ENCODE measurements around the gene FXYD3. TPM values are rescaled to one million over a fixed set of nuclear protein-coding genes. Genes with fewer than 3 reads are reported as not detected.

FXYD3 gene
- total RNA-seq, 6 experiments from 2014 or later: not detected

DNA sequence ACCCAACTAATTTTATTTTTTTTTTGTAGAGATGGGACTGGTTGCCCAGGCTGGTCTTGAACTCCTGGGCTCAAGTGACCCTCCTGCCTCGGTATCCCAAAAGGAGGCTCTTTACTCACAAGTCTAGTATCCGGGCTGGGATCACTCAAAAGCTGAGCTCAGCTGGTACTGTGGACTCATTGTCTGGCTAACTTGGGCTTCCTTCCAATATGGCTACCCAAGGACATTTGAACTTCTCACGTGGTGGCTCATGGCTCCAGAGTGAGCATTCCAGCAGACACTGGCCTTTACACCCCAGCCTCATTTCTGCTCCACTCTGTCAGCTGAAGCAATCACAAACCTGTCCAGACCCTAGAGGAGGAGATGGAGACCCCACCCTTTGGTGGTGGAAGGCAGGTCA, 45.2 kb upstream of the FXYD3 start:
- Mint-ChIP-seq H3K9me3 (peaks cover 4% of the 10 kb centered on the region; the same call in 1 of the 2 replicates), H3K27me3 (ENCODE audit: insufficient read depth) (peaks cover 5% of the 10 kb centered on the region), H3K4me3 (no peak overlapping the region), H3K36me3 (ENCODE audit: low read depth) (peaks cover 6% of the 10 kb centered on the region; the same call in 1 of the 2 replicates), H3K4me1 (ENCODE audit: low read depth) (peaks cover 19% of the 10 kb centered on the region), H3K27ac (no peak overlapping the region)
- TF ChIP-seq, protein P1, sequence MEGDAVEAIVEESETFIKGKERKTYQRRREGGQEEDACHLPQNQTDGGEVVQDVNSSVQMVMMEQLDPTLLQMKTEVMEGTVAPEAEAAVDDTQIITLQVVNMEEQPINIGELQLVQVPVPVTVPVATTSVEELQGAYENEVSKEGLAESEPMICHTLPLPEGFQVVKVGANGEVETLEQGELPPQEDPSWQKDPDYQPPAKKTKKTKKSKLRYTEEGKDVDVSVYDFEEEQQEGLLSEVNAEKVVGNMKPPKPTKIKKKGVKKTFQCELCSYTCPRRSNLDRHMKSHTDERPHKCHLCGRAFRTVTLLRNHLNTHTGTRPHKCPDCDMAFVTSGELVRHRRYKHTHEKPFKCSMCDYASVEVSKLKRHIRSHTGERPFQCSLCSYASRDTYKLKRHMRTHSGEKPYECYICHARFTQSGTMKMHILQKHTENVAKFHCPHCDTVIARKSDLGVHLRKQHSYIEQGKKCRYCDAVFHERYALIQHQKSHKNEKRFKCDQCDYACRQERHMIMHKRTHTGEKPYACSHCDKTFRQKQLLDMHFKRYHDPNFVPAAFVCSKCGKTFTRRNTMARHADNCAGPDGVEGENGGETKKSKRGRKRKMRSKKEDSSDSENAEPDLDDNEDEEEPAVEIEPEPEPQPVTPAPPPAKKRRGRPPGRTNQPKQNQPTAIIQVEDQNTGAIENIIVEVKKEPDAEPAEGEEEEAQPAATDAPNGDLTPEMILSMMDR (IDR thresholded peaks at IDR 0.05): no peak
- no peak for DNase-seq

DNA sequence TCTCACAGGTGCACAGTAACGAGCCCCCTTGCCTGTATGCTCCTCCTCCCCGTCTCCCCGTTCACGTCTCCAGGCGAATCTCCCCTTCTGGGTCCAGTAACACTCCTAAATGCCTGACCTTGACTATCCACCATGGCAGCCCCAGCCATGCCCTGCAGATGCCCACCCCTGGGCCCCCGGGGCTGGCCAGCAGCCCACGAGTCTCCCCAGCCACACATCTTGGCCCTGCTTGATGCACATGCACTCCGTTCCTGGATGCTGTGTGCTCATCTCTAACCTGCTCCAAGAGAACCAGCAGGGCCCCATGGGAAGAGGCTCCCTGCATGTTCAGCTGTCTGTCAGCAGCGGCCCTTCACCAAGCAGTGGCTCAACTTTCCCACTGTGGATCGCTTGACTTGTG, 42.1 kb upstream of the FXYD3 start:
- TF ChIP-seq, protein P1 (IDR thresholded peaks at IDR 0.05): no peak
- no peak for DNase-seq
- peaks cover 4% of the 10 kb centered on the region; the same call in 1 of the 2 replicates for H3K9me3 Mint-ChIP-seq
- peaks cover 13% of the 10 kb centered on the region for H3K4me1 Mint-ChIP-seq (ENCODE audit: low read depth)
- H3K4me3 Mint-ChIP-seq: no peak overlapping the region
- no peak overlapping the region for H3K27ac Mint-ChIP-seq
- H3K36me3 Mint-ChIP-seq (ENCODE audit: low read depth): peaks cover 6% of the 10 kb centered on the region; the same call in 1 of the 2 replicates
- peaks cover 18% of the 10 kb centered on the region for H3K27me3 Mint-ChIP-seq (ENCODE audit: insufficient read depth)

DNA sequence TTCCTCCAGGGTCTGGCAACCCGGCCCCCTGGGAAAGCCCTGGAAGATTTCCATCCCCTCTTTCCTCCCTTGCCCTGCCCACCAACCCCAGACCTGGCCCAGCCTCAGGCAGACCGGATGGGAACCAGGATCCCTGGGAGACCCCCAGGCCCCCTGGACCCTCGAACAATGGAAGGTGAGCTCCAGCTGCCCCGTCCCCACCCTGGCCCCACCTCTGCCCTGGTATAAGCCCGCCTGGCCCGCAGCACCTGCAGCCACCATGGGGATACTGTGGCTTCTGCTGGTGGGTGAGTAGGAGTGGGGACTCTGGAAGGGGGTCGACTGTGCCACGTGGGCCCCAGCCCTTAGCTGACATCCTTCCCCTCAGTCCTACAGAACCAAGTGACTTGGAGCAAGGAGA, 41.7 kb upstream of the FXYD3 start:
- no peak for DNase-seq
- no peak overlapping the region for H3K4me3 Mint-ChIP-seq
- H3K9me3 Mint-ChIP-seq: peaks cover 4% of the 10 kb centered on the region; the same call in 1 of the 2 replicates
- peaks cover 6% of the 10 kb centered on the region; the same call in 1 of the 2 replicates for H3K36me3 Mint-ChIP-seq (ENCODE audit: low read depth)
- H3K27ac Mint-ChIP-seq: no peak overlapping the region
- peaks cover 9% of the 10 kb centered on the region; the same call in 1 of the 2 replicates for H3K4me1 Mint-ChIP-seq (ENCODE audit: low read depth)
- H3K27me3 Mint-ChIP-seq (ENCODE audit: insufficient read depth): peaks cover 16% of the 10 kb centered on the region
- TF ChIP-seq, protein P1 (IDR thresholded peaks at IDR 0.05): no peak

DNA sequence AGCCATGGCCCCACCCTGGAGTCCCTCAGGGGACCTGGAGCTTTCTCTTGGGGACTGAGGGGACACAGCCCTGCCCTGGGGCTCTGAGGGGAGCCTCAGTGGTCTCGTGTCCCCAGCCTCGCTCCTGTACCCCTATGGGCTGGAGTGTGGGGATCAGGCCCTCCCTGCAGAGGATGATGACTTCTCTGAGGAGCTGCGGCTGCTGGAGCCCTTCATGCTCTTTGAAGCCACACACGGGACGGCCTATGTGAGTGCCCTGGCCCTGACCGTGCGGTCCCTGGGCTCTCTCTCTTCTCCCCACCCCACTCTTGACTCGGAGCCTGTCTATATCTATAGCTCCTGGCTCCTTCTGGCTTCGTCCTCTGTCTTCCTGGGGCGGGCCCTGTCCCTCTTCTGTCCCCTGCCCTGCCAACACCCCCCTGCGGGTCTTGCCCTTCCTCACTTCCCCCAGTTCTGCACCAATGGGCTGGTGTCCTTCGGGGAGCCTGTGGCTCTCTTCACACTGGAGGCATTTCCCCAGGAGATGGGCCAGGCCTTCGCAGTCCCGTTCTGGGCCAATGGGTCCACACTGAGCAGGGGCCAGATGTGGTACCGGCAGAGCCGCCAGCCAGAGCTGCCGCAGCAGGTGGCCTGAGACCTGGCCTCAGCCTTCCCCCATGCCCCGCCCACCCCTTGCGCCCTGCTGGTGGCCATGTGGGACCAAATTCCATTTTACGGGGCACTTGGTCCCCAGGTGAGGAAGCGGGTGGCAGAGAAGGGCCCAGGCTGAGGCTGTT, 41.0 kb upstream of the FXYD3 start:
- Mint-ChIP-seq H3K9me3 (peaks cover 4% of the 10 kb centered on the region; the same call in 1 of the 2 replicates), H3K27me3 (ENCODE audit: insufficient read depth) (peaks cover 15% of the 10 kb centered on the region), H3K36me3 (ENCODE audit: low read depth) (peaks cover 6% of the 10 kb centered on the region; the same call in 1 of the 2 replicates), H3K27ac (no peak overlapping the region), H3K4me1 (ENCODE audit: low read depth) (peaks cover 2% of the 10 kb centered on the region; the same call in 1 of the 2 replicates), H3K4me3 (no peak overlapping the region)
- no peak for DNase-seq
- TF ChIP-seq, protein P1 (IDR thresholded peaks at IDR 0.05): no peak

DNA sequence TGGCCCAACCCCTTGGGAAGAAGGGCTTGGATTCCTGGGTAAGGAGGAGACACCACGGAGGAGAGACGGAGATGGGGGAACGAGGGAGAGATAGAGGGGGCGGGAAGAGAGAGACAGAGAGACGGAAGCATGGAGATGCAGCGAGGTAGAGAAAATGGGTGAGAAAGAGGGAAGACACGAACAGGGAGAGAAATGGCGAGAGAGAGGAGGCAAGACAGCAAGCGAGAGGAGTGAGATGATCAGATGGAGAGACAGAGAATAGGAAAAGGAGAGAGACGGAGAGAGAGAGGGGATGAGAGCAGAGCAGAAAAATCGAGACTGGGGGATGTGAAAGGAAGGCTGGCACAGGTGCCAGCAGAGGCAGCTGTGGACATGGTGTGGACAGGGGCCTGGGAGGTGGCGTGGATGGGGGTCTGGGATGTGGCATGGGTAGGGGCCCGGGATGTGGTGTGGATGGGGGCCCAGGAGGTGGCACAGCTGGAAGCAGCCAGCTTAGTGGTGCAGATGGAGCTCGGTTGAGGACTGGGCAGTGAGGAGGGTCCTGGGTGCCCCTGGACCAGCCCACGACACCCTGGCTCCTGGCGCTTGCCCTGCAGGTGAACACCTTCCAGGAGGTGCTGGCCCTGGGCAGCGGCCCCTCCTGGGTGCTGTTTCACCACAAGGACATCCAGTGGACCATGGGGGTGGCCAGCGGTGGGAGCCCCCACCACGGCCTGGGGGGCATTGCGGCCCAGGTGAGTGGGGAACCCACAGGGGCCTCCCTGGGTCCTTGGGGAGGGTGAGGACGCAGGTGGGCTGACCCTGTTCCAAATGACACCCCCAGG, 40.2 kb upstream of the FXYD3 start:
- no peak for DNase-seq
- peaks cover 16% of the 10 kb centered on the region for H3K27me3 Mint-ChIP-seq (ENCODE audit: insufficient read depth)
- TF ChIP-seq, protein P1 (IDR thresholded peaks at IDR 0.05): no peak
- H3K27ac Mint-ChIP-seq: no peak overlapping the region
- no peak overlapping the region for H3K4me3 Mint-ChIP-seq
- H3K36me3 Mint-ChIP-seq (ENCODE audit: low read depth): peaks cover 3% of the 10 kb centered on the region; the same call in 1 of the 2 replicates
- H3K9me3 Mint-ChIP-seq: no peaks in the 10 kb centered on the region
- H3K4me1 Mint-ChIP-seq (ENCODE audit: low read depth): no peaks in the 10 kb centered on the region

All from HFFc6 (cell line).